Stimulated activated CD4-positive, alpha-beta T cell treated with anti-CD3 and anti-CD28 coated beads, Interleukin-4, amount 100 ng/mL, for 24 hours (primary cell): ENCODE results near the gene TMED3.
A peak's percentile ranks its signal among the peaks of the same experiment; 100 is the strongest.

Source experiments
- DNase-seq: peaks from one replicate; pipeline ENCODE4 v3.0.0-alpha.2; 2020

TMED3 gene

DNA sequence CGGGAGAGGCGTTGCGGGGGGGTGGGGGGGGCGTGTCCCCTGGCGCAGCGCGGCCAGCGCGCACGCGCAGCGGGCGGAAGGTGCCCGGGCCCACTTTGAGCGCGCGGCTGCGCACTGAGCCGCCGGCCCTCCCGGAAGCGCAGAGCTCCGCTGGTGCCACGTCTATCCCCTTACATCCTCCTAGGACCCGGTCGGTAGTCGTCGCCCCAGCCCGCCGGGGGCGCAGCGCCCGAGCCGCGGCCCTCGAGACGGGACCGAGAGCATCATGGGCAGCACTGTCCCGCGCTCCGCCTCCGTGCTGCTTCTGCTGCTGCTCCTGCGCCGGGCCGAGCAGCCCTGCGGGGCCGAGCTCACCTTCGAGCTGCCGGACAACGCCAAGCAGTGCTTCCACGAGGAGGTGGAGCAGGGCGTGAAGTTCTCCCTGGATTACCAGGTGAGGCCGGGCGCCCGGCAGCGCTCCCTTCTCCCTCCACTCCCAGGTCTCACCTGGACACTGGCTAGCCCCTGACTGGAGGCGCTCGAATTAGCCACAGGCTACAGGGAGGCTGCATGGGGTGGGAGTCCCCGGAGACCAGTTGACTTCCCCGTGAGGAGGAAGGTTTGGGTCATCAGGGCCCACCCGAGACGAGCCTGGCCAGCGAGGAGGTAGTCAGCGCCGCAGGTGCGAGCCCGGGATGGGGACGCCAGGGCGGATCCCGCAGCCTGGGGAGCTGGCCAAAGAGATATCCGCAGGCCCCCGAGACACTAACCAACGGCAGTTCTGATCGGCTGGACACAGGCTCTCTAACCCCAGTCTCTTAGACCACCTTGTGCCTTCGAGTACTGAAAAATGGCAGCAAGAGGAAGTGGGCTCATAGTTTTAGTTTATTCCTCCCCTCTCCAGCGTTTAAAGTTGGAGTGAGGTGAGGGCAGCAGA lies at the start of gene TMED3:
Gene TMED3 (plus strand): TSS at position 128 of the 916 bp plus-strand sequence. CDS start 138 bp downstream, at position 266.
- DNase-seq, result peak; percentile 85

DNA sequence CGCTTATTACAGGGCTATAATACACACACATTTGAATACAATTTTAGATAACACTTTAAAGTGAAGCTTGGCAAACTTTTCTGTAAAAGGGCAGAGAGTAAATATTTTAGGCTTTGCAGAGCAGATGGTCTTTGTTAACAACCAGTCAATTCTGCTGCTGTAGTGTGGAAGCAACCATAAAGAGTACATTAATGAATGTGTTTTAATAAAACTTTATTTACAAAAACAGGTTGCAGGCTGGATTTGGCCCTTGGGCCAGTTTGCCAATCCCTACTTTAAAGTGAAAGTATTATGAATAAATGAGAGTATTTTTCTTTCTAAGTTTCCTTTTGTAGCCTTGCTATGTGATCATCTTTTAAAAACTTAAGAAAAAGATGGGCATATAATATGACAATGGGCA lies 49.1 kb upstream of the TMED3 start:
- no peak for DNase-seq

DNA sequence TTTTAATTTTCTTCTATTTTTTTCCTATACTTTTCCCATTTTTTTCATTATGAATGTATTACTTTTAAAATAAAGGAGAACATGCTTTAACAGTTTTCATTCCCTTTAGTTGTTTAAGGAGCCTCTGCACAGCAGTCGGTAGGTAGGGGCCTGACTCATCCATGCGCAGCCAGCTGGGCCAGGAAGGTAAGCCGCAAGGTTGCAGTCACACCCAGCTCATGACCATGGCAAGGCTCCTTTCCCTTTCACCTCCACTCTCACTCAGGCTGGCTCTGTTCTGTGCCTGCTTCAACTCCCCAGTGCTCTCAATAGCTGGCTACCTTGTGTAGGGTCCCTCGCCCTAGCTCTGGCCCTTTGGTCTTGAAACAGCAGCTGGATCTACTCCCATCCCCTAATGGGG lies 45.7 kb upstream of the TMED3 start:
- DNase-seq, result no peak

DNA sequence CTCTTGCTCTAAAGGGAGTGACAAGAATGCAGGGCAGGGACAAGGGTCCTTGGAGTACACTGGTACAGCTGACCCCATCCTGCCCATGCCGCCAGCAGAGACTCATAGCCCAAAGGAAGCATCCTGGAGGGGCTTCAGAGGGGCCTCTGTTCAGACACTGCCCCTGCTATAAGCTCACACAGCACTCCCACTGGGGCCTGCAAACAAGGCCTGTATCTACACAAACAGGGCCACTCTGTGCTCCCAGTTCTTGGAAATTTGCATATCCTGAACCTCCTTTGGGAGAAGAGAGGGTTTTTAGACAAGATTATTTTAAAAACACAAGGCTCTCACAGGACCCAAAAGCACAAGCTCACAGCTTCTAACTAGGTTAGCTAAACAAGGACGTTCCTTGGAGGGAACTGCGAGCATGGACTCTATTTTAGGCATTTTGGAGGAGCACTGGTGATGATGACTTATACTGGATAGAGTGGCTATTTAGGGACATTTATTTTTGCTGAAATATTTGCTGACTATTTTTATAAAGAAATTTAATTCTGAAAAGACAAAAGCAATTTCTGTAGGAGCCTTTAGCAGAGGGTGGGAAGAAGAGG lies 44.8 kb upstream of the TMED3 start:
- no peak for DNase-seq

DNA sequence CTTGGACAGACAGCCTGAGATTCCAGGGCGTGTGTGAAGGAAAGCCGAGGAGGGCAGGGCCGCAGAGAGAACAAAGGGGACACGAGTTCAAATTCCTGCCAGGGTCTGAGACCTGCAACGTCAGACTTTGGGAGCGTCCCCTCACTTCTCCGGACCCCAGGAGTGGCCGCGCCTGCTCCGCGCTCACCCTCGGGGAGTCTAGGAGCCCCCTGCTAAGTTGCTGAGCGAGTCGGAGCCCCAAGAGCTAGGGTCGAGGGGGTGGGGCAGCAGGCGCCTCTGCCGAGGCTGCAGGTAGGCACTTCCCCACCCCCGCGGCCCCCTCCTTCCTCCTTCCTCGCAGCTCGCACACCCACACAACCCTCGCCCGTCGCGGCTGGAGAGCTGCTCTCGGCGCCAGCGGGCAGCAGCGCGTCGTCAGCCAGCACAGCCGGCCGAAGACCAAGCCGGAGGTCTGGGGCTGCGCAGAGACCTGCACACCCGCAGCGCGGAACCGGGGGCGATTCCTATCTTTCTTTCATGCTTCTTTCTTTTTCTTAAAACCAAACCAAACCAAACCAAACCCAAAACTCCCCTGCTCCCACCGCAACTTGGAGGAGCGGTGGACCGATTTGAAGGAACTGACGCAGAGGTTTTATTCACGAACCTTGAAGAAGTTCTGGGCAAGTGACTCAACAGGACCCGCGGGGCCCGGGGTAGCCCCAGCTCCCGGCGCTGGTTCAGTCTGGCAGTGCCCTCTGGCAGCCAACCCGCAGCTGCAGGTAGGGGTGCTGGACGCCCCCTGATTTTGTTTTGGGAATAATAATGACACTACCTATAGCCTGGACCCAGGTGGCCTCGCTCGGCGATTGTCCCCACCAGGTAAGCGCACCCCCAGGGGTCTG lies 28.3 kb upstream of the TMED3 start, which contains the start of gene ANKRD34C:
Gene ANKRD34C (plus strand): TSS at position 352 of the 881 bp plus-strand sequence. CDS start 10,563 bp downstream, outside the sequence.
- DNase-seq, result no peak

DNA sequence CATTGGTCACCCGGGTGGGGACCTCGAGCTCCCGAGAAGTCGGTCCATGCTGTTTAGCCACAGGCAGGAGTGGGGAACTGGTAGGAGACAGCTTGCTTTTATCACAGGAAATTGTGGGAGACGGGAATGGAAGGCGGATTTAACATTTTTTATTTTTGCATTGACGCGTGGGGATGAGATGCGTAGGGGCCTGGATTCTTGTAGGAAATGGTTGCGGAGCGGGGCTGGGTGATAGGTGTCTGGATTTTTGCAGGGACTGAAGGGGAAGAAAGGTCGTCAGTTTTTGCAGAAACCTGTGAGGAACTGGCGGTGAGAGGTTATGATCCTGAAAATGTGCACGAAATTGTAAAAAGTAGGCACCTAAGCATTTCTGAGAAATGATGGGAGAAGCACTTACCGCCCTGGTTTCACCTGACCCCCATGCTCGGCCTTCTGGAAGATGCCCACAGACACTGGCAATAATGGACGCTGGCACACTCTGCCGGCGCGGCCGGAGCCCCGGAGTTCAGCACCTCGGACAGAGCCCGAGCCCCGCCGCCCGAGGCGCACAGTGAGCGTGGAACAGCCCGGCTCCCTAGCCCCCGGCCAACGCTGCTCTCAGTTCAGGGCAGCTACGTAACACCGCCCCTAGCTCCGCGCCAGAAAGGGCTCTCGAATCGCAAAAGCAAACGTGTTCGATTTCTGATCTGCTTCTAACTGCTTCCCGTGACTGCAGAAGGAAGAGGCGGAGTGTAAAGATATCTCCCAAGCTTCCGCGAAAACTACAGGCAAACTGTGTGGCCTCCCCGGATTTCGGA lies 27.5 kb upstream of the TMED3 start:
- peak; percentile 18 for DNase-seq

DNA sequence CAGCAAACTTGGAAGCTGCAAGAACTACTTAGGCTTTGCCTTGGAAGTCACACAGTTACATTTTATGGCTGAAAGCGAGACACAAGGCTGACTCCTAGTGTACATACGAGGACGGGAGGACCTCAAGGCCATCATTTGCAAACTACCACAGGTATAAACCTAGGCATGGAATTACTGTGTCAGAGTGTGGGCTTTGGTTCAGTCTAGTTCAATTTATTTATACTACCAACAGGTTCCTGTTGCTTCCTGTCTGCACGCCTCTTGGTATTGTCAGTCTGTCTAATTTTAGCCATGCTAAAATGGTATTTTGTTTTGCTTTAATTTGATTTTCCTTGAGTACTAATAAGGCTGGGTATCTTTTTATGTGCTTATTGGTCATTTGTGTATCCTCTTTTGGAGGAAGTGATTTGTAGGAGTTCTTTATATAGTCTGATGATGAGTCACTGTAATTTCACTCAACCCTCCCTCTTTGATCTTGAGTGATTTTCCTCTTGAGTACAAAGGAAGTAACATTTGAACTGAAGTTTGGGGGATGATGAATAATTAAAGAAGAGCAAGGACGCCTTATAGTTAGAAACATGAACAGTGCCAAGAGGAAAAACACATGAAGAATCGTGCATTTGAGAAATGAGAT lies 20.2 kb upstream of the TMED3 start:
- DNase-seq, result no peak

DNA sequence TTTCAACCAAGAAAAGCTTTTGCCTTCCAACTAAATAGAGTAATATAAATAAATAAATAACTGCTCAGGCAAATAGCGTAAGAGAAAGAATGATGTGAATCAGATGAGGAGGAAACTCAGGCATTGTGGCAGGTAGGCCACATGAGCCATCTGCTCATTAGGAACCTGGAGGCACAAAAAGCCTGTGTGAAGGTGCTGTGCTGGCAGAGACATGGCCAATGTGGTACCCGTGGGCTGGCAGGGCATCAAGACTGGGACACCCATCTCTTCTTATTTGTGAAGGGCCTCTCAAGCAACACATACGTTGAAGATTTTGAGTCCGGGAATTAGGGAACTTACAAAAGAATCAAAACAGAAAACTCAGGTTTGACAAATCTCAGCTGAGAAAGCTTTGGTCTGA lies 18.9 kb upstream of the TMED3 start:
- DNase-seq, result no peak

DNA sequence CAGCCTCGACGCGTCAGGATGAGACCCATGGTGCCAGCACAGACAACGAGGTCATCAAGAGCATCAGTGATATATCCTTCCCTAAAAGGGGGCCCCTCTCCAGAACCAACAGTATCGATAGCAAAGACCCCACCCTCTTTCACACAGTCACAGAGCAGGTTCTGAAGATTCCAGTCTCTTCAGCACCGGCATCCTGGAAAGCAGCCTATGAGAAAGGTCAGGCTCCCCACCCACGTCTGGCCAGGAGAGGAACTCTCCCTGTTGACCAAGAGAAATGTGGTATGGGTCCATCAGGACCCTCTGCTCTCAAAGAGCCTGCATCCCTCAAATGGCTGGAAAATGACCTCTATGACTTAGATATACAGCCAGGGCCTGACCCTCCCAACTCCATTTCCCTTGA lies 16.8 kb upstream of the TMED3 start:
- no peak for DNase-seq

DNA sequence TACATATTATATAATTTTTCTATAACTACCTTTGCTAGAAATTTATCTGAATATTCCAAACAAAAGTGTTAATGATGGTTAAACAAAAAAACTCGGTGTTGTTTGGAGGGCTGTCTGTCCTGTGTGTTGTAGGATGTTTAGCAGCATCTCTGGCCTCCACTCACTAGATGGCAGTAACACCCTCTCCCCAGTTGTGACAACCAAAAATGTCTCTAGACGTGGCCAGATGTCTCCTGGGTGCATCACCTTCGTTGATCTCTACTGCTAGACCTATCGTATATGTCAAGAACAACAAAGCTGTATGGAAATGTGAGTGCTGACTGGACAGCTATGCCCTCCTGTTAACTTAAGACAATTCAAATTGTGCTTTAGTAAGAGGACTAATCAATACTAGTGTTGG lies 14.3 kb upstream of the TMED3 start:
- DNase-seq, result no peak

DNA sequence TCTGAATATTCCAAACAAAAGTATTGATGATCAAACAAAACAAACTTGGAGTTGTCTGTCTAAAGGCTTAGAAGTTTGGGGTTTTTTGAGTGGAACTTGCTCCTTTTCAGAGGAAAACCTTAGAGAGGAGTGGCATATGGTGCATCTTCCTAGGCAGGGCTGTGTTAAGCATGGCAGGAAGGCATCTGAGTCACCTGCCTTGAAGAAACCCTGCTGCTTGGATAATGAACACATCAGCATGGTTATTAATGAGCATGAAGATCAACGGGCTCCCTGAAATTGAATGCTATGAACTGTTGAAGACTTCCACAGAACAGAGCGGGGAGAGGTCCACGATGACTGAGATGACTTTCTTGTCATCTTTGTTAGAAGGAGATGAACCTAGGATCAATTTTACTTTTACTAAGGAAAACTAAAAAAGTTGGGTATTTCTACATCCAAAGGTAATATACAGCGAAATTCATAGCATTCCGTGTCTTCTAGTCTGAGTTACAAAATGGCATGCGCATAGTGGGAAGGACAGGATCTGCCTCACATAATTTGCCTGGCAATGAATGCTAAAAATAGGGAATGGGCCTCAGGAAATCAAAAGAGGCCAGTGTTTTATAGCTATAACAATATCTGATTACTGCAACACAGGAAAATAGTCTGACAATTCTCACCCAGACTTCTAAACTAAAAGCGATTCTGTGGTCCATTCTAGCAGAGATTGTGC lies 11.6 kb upstream of the TMED3 start:
- no peak for DNase-seq

DNA sequence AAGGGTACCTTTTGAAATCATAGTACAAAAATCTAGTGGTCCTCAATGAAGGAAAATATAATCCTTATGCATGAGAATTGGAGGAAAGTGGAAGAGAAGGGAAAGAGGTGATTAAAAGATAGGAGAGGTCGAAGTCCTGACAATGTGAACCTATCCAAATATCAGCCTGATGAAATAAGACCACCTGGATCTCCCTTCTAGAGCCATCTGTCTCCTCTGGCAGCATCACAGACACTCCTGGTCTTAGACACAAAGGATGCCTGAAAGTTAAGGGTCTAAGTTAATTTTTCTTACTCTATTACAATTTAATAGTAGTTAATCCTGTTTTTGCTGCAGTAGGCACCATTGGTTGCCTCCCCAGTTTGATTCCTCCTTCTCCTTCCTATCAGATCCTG lies 11.1 kb upstream of the TMED3 start:
- no peak for DNase-seq

DNA sequence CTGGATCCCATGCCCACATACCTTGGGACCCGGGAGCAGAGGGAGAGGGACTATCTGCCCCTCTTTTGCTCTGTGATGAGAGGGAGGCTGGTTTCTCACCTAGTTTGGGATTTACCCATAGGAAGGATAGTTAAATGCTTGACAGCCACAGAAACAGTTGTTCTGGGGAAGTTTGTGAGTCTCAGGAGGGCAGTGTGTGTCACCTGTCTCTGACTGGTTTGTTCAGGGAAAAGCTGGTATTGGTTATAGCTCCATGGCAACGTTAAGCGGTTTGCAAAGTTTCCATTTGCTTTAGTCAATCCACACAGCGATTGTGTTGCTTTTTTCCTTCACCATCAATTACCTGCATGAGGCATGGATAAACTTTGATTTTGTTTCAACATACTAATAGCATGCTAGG lies 3.7 kb upstream of the TMED3 start:
- DNase-seq, result no peak

DNA sequence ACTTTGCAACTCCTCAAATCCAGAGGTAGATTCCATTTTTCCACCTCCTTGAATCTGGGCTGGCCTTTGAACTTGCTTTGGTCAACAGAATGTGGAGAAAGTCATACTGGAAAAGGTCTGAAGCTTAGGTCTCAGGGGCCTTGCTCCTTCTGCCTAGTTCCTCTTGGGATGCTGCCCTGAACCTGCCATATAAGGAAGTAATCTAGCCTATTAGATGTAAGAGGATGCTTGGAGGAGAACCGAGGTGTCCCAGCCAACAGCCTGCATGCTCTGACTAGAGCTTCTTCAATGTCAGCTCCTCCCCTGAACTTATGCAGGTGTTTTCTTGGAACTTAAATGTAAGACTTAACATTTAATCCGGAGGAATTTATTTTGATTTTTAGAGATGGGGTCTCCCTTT lies 2.0 kb upstream of the TMED3 start:
- no peak for DNase-seq

DNA sequence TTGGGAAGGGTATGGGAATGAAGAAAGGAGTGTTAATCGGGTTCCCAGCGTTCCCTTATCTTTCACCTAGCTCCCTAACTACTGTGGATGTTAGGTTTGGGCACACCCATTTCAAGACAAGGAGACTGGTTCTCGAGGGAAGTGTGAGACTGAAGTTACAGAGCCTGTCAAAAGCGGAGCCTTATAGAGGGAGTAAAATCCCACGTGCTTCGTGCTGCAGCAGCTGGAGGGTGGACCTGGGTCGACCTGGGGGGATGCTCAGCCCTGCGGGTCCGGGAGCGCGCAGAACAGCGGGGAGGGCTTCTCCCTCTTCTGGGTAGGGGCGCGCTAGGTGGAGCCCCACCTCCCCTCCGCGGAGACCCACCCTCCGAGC lies 314 bp upstream of the TMED3 start:
- no peak for DNase-seq

DNA sequence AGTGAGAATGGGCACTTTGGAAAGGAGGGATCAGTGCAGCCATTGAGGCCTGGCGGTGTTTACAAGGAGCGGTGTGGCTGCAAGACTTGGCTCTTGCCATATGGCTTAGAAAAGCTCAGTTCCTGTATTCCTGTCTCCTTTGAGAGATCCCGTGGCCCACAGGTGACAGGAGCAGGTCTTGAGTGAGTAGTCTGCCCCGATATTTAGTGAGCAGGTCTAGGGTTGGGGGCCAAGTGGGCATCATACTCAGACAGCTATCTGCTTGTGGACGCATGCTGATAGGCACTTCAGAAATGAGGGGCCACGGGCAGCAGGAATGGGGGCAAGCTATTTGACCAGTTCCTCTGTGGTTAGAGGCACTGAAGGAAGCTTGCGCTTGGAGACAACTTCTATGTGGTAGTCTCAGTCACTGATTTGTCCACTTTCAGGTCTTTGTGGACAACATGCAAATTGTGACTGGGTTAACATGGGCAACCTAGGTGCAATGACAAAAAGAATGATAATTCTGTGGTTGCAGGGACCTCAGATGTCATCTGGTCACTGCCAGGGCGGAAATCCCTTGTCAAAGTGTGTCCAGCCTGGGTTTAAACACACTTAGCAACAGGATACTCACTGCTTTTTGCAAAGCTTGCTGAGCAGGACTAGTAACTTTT lies 1.1 kb downstream of the TMED3 start:
- DNase-seq, result no peak

DNA sequence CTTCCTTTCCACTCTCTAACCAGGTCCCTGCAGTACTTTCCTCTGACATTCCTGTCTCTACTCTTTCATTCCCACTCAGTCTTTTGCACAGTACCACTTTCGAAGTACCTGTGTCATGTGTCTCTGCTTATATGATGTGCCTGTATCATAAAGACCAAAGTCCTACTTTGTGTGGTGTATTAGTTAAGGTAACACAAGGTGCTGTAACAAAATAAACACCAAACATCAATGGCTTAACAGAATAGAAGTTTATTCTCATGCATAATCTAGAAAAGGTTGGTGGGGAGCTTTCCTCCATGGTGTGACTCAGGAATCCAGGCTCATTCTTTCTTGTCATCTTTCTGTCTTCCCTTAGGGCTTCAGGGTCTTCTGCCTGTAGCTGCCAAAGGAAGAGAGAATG lies 3.3 kb downstream of the TMED3 start:
- DNase-seq, result no peak

DNA sequence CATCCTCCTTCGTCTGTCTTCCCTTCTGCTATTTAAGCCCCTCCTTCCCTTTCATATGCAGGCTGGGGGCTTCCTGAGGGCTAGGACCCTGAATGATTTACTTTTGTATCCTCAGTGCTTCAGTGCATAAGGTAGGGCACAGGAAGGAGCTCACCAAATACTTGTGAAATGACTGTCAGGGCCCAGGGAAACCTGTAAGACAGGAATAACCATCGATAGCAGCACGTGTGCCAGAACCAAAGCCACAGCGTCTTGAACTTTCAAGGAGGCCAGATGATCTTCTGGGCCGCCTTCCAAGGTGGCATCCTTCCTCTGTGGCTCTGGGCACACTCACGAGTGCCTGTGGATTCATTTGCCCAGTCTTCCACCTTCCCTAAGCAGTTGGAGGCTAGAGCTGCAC lies 3.9 kb downstream of the TMED3 start:
- no peak for DNase-seq

DNA sequence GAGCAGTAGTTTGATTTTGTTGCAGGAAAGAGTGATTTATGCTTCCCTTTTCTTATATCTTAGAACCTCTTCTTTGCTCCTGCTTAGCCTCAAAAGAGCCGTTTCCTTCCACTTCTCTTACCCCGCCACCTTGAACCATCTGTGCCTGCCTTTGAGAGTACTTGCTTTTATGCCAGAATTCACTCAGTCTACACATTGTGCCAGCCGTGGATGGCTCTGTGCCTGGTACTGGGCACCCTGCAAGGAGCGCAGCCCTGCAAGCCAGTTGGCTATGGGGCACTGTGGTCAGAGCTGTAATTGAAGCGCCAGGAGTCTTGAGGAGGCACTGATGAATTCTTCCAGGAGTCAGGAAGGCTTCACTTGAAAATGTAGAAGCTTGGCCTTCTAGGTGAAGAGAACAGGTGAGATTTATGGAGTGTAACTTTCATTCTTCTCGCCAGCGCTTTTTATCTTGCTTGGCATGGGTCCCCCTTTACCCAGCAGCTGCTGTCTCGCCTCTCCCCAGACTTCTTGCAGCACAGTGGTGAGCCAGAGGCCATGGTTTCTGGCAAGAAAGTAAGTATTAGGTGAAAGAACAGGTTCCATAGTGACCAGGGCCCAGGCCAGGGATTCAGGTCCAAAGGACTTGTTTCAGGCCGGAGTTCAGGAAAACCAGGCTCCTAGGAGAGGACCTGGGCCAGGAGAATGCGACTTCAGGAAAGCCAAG lies 4.9 kb downstream of the TMED3 start:
- no peak for DNase-seq

DNA sequence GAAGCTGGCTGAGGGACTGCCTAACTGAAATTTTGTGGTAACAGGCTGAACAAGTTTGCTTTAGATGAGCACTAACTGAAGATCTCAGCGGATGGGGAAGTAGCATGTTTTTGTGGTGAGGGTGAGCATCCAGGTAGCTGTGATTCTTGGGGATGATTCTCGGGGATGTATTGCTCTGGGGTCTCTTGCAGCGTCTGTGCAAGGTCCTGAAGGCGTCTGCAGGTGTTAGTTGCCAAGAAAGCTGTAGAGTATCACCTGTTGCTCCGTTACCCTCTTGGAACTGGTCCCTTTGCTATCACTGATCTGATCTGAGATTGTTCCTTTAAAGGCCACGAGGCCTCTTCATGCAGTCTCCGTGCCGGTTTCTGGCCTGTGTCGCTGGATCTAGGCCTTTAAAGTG lies 6.0 kb downstream of the TMED3 start:
- no peak for DNase-seq
